Activated CD4-positive, CD25-positive, alpha-beta regulatory T cell treated with anti-CD3 and anti-CD28 coated beads, Interleukin-2, amount 50 U/mL, for 24 hours (primary cell): ENCODE results near the gene VPS26B.
A peak's percentile ranks its signal among the peaks of the same experiment; 100 is the strongest.
"Not testable (repeated sequence)": the region's sequence is repeated elsewhere in the genome, so short reads cannot be mapped to it uniquely, and the experiment has no call there.

ENCODE experiments used
- ATAC-seq, 2 donors: fragments of 150-1000 bp; cut with Tn5 transposase; one replicate each; pipeline ENCODE4 v1.10.0; 2021; ENCODE audit warnings: mild to moderate bottlenecking in 1 of 2, moderate library complexity in 1 of 2

VPS26B gene

DNA sequence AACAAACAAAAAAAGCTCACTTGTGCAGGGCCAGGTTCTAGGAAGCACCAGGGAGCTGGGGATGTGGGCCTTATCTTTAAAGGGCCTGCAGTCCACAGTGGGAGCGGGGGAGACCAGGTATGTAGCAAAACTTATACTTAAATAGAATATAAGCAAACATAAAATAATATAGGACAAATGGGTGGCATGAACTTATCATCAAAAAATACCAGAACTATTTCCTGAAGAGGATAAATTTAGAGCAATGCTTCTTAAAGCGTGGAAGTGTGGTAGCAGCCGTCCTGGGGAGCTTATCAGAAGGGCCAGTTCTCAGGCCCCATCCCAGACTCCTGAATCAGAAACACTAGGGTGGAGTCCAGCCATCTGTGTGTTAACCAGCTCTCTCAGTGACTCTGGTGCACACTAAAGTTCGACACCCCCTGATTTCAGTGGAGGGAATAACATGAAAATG lies 9.3 kb downstream of the VPS26B start:
- ATAC-seq, result no peak

DNA sequence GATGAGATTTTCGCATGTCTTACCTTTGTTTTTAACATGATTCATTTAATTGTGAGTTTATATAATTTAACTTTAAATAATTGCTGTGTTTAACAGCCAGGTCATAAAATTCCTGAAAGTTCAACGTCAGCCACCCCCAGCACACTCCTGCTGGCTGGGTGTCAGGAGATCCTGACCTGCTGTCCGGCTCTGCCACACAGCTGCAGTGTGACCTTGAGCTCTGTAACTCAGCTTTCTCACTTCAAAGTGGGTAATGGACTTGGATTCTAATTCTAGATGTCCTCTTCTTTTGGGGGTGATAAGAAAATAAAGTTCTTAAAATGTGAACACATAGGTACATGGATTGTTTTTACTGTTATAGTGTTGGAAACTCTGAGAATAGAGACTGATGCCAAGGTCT lies 10.9 kb downstream of the VPS26B start:
- no peak for ATAC-seq

DNA sequence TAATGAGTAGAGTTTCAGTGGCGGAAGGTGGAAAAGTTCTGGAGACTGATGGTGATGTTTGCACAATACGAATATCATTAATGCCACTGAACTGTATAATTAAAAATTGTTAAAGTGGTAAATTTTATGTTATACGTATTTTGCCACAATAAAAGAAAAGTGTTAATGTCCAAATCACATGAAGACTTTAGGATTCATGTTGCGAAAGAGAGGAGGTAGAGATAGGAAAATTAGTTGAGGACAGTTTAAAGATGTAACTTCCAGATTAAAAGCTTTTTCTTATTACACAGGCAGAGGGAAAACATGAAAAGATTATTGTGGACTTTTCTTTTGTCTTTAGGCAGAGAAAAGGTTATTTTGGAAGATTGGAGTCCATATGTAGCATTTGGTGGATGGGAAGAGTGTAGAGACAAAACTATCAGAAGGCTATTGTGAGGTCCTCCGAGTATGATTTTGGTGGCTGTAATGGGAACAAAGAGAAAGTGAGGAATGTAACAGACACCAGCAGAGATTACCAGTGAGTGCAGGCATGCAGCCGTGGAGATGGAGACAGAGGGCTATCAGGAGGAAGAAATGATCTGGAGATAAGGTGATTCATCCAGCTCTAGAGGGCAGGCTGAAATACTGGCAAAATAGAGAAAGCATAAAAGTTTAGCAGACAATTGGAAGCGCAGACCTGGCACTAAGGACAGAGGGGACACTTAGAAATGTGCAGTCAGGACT lies 12.5 kb downstream of the VPS26B start:
- no peak for ATAC-seq

DNA sequence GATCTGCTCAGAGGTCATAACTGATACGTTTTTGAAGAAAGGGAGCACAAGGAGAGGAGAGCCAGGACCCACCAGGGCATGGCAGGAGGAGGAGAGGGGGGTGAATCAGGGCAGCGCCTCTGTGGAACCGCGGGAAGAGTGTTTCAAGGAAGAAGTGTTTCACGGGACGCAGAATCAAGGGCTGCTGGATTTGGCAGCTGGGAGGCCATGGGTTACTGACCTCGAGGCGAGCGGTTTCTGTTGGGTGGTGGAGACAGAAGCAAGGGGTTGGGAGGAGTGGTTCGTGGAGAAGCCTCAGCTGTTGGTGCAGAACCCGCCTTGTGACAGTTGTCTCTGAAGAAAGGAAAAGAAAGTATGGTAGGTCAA lies 13.1 kb downstream of the VPS26B start:
- no peak for ATAC-seq

DNA sequence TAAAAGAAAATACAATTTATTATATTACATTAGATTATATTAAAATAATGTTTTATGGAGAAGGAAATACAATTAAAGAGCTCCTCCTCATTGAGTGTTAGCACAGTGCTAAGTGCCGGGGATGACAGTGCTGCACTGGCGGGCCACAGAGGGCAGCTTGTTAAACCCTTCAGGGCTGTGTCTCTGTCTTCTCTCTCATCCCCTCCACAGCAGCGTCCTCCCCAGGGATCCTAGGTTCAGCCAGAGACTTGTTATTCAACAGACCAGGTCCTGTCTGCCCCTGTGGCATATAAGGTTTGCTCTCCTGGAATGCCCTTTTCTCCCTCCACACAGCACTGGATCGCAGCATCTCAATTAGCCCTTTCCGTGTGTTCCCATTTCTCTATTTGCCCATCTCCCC lies 14.5 kb downstream of the VPS26B start:
- no peak for ATAC-seq

DNA sequence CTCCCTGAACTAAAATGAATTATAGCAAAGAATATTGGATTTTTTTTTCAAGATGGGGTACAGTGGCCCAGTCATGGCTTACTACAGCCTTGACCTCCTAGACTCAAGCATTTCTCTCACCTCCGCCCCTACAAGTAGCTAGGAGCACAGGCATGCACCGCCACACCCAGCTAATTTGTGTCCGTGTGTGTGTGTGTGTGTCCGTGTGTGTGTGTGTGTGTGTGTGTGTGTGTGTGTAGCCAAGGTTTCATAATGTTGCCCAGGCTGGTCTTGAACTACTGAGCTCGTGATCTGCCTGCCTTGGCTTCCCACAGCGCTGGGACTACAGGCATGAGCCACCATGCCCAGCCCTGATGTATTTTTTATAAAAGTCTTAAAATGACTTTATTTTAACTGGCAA lies 16.1 kb downstream of the VPS26B start:
- ATAC-seq, result no peak

DNA sequence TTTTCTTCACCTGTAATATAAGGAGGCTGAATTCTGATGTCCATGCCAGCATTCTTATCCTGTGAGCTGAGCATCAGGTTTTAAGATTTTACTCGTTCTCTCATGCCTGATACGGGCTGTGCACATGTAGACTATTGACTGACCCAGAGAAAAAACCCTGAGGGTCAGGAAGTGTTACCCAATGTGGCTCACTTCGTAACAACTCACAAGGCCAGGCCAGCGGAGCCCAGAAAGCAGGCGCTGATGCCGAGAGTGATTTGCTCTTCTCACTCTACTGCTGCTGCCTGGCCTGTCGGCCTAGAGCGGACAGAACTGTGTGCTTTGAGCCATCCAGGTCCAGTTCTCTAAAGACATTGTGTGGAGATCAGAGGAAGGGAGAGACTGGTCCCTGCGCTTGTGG lies 17.9 kb downstream of the VPS26B start:
- no peak for ATAC-seq

DNA sequence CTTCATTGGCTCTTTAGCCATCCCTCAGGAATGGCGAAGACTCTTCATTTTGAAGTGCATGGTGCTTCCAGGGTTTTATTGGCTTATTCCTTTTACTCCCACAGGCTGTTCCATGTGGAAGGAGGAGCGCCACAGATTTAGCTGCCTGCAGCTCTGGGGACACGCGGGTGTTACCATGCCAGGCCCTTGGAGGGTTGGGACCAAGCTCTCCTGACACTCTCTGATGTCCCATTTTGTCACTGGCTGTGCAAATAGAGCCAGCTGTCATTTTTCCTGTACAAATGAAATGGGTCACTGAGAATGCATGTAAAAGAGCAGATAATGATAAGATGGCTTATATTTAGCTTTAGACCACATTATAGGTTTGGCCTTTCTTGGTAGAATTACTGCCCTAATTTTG lies 19.4 kb downstream of the VPS26B start:
- no peak for ATAC-seq

DNA sequence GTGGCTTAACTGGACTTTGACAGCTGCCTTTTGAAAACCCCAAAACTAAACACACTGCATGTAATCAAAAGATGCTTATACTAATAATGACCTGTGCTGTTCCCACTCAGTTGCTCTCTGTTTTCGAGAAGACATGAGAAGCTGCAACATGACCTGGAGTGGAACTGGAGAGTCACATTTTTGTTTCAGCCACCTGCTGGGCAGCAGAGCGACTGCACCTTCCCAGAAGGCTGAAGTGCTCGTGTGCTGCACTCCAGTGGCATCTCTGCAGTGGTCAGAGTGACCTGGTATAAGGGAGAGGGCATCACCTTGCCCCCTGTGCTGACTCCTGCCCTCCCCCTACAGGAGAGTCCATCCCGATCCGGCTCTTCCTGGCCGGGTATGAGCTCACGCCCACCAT lies 20.1 kb downstream of the VPS26B start:
- no peak for ATAC-seq

DNA sequence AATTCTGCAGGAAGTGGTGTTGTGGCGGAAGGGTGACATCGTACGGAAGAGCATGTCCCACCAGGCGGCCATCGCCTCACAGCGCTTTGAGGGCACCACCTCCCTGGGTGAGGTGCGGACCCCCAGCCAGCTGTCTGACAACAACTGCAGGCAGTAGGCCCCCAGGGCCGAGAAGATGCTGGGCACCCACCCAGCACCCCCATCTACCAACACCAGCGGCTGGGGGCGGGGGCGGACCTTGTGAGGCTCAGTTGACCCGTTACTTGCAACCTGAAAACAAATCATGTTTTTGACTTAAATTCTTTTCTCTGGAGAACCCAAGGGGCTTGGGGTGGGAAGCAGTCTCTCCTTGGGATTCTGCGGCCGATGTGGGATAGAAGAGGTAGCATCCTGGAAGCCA lies 21.0 kb downstream of the VPS26B start:
- no peak for ATAC-seq

DNA sequence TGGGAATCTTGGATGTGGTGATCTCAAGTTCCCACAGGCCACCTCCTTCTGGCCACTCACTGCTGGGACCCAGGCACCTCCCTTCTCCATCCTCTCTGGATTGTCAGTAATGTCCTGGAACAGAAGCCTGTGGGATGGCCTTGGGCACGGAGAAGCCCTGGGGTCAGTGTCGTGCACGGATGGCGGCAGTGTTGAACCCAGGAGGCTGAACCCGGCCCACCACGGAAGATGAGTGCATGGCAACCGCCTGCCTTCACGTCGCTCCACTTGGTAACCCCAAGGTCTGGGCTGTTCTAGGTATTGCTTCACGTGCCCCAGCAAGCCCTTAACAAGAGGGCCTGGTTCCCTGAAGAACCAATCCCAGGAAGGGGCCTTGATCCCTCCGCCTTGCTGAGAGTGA lies 21.6 kb downstream of the VPS26B start:
- ATAC-seq, result no peak

DNA sequence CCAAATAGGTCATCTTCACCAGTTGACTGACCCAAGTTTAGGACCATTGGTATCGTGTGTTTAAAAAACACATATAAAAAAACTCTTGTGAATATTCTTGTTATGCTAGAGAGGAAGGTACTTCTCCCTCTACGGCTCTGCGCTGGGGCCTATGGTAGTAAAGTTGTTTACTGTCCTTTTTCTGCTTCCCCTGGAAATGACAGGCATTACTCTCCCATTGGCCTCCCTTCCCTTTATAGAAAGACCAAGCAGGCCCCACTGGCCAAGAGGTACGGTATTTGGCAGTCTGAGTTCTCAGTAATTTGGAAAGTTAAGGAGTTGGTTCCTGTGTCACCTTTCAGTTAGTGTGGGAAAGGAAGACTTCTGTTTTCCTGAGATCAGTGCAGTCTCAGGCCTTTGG lies 22.2 kb downstream of the VPS26B start:
- no peak for ATAC-seq

DNA sequence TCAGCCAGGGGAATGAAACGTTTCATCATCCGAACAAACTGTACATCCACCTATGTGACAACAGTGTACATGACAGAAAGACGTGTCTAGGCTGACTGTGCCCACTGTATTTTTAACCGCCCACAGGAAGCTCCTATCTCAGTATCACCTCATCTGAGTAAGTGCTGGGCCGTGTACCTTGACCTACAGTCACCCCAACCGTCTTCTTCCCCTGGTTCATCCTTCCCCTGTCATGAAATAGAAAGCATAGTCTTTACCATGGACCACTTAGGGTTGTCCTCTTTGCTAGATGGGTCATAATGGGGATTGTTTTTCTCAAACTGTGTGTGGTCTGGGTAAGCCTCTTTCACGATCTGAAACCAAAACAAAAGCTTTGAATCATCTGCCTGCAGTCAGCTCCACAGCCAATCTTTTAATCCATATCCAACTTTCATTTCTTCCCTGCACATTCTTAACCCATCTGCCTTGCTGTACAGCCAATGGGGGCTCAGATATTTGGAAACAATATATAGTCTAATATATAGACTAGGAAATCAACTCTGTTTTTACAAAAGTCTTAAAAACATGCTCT lies 24.5 kb downstream of the VPS26B start:
- ATAC-seq, result peak; percentile 3 to 14

DNA sequence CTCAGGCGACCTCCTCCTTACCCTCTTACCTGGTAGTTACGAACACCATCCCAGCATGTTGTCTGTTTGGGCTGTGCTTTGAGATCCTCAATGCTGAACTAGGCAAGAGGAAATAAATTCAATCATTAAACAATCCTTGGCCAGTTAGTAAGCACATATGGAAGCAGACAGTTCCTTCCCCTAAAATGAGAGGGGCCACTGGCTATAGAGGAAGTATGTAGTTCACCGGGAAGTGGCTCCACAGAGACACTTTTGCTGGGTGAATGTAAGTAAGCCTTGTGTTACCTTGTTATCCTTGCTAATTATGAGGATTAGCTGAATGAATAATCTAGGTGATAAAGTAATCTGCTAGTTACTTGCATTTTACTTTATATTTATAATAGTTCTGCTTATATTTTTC lies 25.8 kb downstream of the VPS26B start:
- ATAC-seq, result no peak

DNA sequence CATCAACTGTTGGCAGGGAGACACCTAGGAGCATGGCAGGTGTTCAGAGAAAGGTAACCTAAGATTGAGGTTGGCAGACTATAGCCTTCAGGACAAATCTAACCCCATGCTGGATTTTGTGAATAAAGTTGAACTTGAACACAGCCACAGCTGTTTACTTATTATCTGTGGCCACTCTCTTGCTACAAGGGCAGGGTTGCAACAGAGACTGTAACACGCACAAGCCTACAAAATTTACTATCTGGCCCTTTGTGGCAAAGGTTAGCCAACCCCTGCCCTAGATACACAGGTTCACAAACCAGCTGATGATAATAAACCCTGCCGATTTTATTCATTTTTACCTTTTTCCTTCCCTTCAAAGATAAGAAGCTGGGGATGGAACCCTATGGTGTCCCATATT lies 26.2 kb downstream of the VPS26B start:
- no peak for ATAC-seq

DNA sequence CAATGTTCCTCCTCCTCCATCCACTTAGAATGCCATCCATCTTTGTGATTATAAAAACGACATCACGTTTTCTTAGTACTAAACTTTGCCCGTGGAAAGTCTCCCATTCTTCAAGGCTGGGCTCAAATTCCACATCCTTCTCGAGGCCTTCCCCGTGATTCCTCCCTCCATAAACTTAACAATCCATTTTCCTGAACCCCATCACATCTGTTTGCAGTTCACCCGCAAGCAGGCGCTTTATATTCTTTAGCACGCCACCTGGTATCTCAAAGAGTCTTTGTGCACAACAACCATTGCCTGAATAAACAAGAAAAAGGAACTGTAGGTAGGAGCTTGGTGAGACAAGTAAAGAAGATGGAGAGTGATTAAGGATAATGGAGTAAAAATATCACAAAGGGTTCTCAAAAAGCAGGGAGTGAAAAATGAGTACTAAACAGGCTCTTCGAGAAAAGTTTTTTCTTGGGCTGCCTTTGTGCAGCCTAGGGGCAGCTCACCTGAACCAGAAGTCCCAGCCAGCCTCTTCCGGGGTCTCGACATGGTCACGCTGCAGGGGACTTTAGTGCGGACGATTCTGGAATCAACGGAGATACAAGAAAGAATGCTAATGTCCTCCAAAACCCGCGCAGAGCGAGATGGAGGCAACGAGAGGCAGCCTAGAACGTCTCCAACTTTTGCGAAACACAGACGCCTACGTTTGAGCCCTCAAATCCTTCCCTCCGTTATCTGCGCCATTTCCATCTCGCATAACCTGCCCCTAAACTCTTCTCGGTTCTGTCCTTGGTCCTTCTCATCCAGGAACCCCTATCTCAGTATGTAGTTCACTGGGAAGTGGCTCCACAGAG lies 28.1 kb downstream of the VPS26B start:
- peak; percentile 2 to 6 for ATAC-seq

DNA sequence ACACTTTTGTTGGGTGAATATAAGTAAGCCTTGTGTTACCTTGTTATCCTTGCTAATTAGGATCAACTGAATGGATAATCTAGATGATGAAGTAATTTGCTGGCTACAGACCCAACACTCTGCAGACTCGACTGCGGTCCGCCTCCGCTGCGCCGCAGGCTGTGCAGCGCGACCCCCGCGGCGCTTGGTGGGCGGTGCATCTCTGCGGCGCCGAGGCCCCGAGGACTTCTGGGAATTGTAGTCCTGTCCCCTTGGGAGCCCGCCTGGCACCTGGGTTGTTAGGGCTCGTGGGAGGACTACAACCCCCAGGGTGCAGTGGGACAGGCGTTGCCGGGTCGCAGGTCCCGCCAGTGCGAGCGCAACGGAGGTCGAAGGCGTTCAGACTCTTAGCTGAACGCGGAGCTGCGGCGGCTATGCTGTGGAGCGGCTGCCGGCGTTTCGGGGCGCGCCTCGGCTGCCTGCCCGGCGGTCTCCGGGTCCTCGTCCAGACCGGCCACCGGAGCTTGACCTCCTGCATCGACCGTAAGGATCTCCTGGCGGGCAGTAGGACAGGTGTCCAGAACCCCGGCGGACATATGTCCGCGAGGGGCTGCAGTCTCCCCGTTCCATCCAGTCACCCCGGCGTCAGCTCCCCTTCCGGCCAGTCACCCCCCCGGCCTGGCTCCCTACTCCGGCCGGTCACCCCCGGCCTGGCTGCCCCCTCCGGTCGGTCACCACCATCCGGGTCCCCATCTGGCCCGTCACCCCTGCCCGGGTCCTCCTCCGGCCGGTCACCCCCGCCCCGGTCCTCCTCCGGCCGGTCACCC lies 28.9 kb downstream of the VPS26B start, which contains the start of the genes ACAD8 and THYN1:
Gene ACAD8 (plus strand): TSS at position 381 of the 806 bp plus-strand sequence. CDS start 33 bp downstream, at position 414.
Gene THYN1 (minus strand): TSS at position 165 of the 806 bp plus-strand sequence. CDS start 470 bp downstream, outside the sequence.
- ATAC-seq, result peak; percentile 100

DNA sequence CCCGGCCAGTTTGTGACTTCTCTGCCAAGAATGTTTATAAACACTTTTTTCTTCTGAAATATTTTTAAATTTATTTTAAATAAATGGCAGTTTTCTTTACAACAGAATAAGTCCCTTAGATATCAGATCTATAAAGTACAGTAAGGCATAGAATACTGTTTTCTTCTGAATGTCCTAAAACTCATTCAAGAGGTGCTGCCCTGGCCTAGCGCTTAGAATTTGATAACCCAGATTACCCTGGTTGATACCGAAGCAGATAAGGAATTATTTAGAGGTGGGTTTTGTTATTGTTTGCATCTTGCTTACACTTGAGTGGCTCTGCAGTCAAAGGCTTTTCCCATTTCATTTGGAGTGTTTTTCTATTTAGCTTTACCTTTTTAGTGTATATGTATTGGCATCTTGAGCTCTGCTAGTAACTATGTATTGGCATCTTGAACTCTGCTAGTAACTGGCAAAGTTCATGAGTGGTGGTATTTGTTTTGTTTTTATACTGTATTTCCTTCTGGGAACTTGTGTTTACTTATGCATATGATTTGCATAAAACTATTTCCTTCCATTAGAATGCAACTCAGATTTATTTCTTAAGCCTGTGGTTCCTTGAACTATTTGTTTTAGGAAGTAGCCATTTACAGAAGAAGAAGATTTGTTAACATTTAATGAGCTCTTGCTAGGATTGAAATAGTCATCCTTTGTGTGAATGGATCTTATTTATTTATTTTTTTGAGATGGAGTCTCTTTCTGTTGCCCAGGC lies 30.1 kb downstream of the VPS26B start:
- no peak for ATAC-seq

DNA sequence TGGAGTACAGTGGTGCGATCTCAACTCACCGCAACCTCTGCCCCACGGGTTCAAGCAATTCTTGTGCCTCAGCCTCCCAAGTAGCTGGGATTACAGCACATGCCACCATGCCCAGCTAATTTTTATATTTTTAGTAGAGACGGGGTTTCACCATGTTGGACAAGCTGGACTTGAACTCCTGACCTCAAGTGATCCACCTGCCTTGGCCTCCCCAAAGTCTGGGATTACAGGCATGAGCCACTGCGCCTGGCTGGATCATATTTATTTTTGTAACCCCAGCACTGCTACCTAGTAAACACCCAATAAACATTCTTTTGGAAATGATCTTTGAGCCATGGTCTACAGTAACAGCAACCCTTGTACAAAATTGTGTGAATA lies 30.7 kb downstream of the VPS26B start:
- not testable (repeated sequence) for ATAC-seq

DNA sequence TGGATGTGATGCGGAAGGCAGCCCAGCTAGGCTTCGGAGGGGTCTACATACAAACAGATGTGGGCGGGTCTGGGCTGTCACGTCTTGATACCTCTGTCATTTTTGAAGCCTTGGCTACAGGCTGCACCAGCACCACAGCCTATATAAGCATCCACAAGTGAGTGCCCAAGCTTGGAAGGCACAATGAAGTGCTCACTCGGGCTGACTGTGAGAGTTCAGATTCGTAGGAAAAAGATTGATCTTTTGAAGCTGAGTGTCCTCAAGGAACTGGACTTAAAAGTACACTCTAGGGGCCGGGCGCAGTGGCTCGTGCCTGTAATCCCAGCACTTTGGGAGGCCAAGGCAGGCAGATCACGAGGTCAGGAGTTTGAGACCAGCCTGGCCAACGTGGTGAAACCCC lies 32.6 kb downstream of the VPS26B start:
- ATAC-seq, result no peak

DNA sequence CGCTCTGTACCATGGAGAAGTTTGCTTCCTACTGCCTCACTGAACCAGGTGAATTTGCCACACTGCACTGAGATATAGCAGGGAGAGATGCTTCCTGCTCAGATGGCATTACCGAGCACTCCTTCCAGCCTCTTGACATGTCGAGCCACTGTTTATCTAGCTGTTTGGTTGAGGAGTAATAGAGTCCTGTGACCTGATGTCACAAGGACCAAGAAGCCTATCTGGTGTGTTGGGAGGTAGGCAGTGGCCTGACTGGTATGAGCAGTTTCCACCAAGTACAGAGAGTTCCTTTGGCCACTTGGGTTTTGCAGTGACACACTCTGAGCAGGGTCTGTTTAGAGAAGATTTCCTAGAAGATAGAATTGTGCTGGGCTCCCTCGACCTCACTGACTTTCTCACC lies 34.1 kb downstream of the VPS26B start:
- ATAC-seq, result no peak

DNA sequence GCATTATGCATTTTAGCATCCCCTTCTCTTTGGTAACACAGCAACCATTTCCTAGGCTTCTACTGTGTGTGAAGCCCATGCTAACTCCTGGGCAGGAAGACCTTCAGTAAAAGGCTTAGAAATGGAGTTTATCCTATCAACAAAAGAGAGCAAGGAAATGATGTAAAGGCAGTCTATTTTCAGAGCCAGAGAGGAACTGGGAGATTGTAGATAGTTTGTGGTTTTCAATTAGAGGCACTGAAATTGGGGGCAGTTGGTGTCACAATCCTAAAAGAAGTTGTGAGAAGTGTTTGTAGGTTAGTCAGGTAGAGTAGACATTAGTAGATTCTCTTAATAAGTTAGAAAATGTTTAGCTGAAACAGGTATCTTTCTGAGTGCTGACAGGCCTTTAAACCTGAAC lies 36.0 kb downstream of the VPS26B start:
- no peak for ATAC-seq
